HepG2 (cell line): ENCODE results near the gene CHL1. TPM values are rescaled to one million over a fixed set of nuclear protein-coding genes. Genes with fewer than 3 reads are reported as not detected.

ENCODE experiments used
- HIVEP1 ChIP-seq: sonication (generic); formaldehyde crosslinking; IDR thresholded peaks from 2 replicates; pipeline ENCODE4 v1.4.0; 2020; ENCODE audit warnings: mild to moderate bottlenecking, missing genetic modification reagents
- MAZ ChIP-seq, 2 experiments: sonication (generic) in 1 of 2; formaldehyde crosslinking in 1 of 2; IDR thresholded peaks; 2 replicates each; pipeline versions ENCODE4 v1.5.0 to v1.6.1; 2012 to 2020; ENCODE audit warnings: low read depth in 2 of 2, mild to moderate bottlenecking in 2 of 2, borderline replicate concordance in 1 of 2, improper control_type of control experiment in 1 of 2, low read length in 1 of 2, missing genetic modification reagents in 1 of 2, moderate library complexity in 1 of 2
- SP1 ChIP-seq, 2 experiments: fragments of 450-650 bp in 1 of 2; sonication (generic) in 1 of 2; formaldehyde crosslinking in 1 of 2; IDR thresholded peaks; 2 replicates each; pipeline versions ENCODE4 v1.4.0 to v1.6.1; 2016 to 2020; ENCODE audit warnings: missing genetic modification reagents in 1 of 2
- ZMAT3 ChIP-seq: sonication (generic); formaldehyde crosslinking; conservative IDR thresholded peaks from 2 replicates; pipeline ENCODE4 v1.7.0; 2021; ENCODE audit warnings: missing genetic modification reagents
- ZNF180 ChIP-seq: sonication (generic); formaldehyde crosslinking; IDR thresholded peaks from 2 replicates; pipeline ENCODE4 v1.4.0; 2020; ENCODE audit warnings: low read depth, missing genetic modification reagents, borderline replicate concordance
- polyA plus RNA-seq, 8 experiments: library from polyadenylated mRNA; depleted of rRNA in 3 of 8; stranded (reverse) in 7 of 8; unstranded in 1 of 8; fragments of >200 nt; fragmentation: Illumina TruSeq in 4 of 8; extraction: Trizol in 4 of 8; gene quantifications; 2 replicates each; pipeline versions ENCODE4 v1.2.1 to v1.2.3, GENCODE V29; 2011 to 2016; ENCODE audit warnings: low read depth in 4 of 8, missing spikeins in 1 of 8, mixed read lengths in 1 of 8; ENCODE audit not compliant: insufficient read depth in 1 of 8
- total RNA-seq, 5 experiments: library from RNA; depleted of rRNA; stranded (reverse); fragments of >200 nt; fragmentation: Illumina TruSeq; extraction: Trizol; gene quantifications; 2 replicates each; pipeline ENCODE4 v1.2.3, GENCODE V29; 2016; ENCODE audit warnings: low read depth in 1 of 5
- TF ChIP-seq, protein P1 (sequence below): sonication (generic); formaldehyde crosslinking; IDR thresholded peaks from 2 replicates; pipeline ENCODE4 v1.4.0; 2020; ENCODE audit warnings: mild to moderate bottlenecking, missing genetic modification reagents, borderline replicate concordance
- TF ChIP-seq, protein P2 (sequence below): sonication (generic); formaldehyde crosslinking; IDR thresholded peaks from 2 replicates; pipeline ENCODE4 v1.8.0; 2022; ENCODE audit warnings: missing genetic modification reagents, mild to moderate bottlenecking, moderate library complexity, borderline replicate concordance
- TF ChIP-seq, protein P3 (sequence below), 2 experiments: fragments of 450-650 bp in 1 of 2; sonication (generic) in 1 of 2; formaldehyde crosslinking in 1 of 2; IDR thresholded peaks; 2 replicates each; pipeline versions ENCODE4 v1.6.1 to v1.8.0; 2016 to 2022; ENCODE audit warnings: antibody characterized with exemption in 1 of 2, mild to moderate bottlenecking in 1 of 2, missing genetic modification reagents in 1 of 2

CHL1 gene
- total and polyA plus RNA-seq, 2 of the 13 experiments (the other 11 are each of a cell fraction or from before 2014, with no cell fraction given): not detected

DNA sequence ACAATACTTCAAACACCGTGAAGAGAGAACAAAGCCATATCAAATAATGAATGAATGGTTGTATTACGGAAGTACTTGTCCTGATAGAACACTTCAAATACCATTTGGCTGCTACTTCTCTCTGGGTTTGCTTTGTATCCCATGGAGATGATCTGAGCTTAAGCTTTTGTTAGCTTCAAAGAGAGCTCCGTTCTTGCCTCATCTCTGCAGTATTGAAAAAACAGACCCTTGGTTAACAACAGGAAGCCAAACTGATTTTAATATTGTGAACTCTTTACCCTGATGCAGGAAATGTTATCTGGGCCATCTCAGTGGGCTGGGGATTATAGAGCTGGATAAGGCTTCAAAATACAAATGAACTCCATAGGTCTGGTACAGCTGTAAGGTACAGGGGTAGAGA is 101.0 kb downstream of the CHL1 start (continued):
- TF ChIP-seq, protein P1, sequence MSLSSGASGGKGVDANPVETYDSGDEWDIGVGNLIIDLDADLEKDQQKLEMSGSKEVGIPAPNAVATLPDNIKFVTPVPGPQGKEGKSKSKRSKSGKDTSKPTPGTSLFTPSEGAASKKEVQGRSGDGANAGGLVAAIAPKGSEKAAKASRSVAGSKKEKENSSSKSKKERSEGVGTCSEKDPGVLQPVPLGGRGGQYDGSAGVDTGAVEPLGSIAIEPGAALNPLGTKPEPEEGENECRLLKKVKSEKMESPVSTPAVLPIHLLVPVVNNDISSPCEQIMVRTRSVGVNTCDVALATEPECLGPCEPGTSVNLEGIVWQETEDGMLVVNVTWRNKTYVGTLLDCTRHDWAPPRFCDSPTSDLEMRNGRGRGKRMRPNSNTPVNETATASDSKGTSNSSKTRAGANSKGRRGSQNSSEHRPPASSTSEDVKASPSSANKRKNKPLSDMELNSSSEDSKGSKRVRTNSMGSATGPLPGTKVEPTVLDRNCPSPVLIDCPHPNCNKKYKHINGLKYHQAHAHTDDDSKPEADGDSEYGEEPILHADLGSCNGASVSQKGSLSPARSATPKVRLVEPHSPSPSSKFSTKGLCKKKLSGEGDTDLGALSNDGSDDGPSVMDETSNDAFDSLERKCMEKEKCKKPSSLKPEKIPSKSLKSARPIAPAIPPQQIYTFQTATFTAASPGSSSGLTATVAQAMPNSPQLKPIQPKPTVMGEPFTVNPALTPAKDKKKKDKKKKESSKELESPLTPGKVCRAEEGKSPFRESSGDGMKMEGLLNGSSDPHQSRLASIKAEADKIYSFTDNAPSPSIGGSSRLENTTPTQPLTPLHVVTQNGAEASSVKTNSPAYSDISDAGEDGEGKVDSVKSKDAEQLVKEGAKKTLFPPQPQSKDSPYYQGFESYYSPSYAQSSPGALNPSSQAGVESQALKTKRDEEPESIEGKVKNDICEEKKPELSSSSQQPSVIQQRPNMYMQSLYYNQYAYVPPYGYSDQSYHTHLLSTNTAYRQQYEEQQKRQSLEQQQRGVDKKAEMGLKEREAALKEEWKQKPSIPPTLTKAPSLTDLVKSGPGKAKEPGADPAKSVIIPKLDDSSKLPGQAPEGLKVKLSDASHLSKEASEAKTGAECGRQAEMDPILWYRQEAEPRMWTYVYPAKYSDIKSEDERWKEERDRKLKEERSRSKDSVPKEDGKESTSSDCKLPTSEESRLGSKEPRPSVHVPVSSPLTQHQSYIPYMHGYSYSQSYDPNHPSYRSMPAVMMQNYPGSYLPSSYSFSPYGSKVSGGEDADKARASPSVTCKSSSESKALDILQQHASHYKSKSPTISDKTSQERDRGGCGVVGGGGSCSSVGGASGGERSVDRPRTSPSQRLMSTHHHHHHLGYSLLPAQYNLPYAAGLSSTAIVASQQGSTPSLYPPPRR (CRISPR knock-in tag): no peak
- TF ChIP-seq ZNF180 (CRISPR knock-in tag): no peak
- TF ChIP-seq, protein P2, sequence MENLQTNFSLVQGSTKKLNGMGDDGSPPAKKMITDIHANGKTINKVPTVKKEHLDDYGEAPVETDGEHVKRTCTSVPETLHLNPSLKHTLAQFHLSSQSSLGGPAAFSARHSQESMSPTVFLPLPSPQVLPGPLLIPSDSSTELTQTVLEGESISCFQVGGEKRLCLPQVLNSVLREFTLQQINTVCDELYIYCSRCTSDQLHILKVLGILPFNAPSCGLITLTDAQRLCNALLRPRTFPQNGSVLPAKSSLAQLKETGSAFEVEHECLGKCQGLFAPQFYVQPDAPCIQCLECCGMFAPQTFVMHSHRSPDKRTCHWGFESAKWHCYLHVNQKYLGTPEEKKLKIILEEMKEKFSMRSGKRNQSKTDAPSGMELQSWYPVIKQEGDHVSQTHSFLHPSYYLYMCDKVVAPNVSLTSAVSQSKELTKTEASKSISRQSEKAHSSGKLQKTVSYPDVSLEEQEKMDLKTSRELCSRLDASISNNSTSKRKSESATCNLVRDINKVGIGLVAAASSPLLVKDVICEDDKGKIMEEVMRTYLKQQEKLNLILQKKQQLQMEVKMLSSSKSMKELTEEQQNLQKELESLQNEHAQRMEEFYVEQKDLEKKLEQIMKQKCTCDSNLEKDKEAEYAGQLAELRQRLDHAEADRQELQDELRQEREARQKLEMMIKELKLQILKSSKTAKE: no peak
- TF ChIP-seq ZMAT3: no peak
- TF ChIP-seq, protein P3, sequence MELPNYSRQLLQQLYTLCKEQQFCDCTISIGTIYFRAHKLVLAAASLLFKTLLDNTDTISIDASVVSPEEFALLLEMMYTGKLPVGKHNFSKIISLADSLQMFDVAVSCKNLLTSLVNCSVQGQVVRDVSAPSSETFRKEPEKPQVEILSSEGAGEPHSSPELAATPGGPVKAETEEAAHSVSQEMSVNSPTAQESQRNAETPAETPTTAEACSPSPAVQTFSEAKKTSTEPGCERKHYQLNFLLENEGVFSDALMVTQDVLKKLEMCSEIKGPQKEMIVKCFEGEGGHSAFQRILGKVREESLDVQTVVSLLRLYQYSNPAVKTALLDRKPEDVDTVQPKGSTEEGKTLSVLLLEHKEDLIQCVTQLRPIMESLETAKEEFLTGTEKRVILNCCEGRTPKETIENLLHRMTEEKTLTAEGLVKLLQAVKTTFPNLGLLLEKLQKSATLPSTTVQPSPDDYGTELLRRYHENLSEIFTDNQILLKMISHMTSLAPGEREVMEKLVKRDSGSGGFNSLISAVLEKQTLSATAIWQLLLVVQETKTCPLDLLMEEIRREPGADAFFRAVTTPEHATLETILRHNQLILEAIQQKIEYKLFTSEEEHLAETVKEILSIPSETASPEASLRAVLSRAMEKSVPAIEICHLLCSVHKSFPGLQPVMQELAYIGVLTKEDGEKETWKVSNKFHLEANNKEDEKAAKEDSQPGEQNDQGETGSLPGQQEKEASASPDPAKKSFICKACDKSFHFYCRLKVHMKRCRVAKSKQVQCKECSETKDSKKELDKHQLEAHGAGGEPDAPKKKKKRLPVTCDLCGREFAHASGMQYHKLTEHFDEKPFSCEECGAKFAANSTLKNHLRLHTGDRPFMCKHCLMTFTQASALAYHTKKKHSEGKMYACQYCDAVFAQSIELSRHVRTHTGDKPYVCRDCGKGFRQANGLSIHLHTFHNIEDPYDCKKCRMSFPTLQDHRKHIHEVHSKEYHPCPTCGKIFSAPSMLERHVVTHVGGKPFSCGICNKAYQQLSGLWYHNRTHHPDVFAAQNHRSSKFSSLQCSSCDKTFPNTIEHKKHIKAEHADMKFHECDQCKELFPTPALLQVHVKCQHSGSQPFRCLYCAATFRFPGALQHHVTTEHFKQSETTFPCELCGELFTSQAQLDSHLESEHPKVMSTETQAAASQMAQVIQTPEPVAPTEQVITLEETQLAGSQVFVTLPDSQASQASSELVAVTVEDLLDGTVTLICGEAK (IDR thresholded peaks at IDR 0.05): no peak
- TF ChIP-seq, protein P3 (CRISPR knock-in tag; IDR thresholded peaks at IDR 0.05): no peak
- TF ChIP-seq HIVEP1 (CRISPR knock-in tag): no peak
- TF ChIP-seq SP1 (IDR thresholded peaks at IDR 0.05): no peak
- TF ChIP-seq SP1 (CRISPR knock-in tag; IDR thresholded peaks at IDR 0.05): no peak
- no peak for TF ChIP-seq MAZ (IDR thresholded peaks at IDR 0.05; ENCODE audit: borderline replicate concordance, low read depth, low read length)
- no peak for TF ChIP-seq MAZ (CRISPR knock-in tag; IDR thresholded peaks at IDR 0.05; ENCODE audit: low read depth)
